GM19240 (cell line): ENCODE measurements around the gene CTNNA3.
A peak's percentile ranks its signal among the peaks of the same experiment; 100 is the strongest.

Source experiments
- DNase-seq: peaks from one replicate; pipeline ENCODE4 v3.0.0; 2011; ENCODE audit warnings: low spot score; ENCODE audit not compliant: insufficient read length

The CTNNA3 gene

GRCh38 chr10:66940965-66941364, 755.0 kb downstream of the CTNNA3 start:
- DNase-seq: no peak

- no peak for DNase-seq
Measured at GRCh38 chr10:66934711-66935110, 761.3 kb downstream of the CTNNA3 start.

DNA sequence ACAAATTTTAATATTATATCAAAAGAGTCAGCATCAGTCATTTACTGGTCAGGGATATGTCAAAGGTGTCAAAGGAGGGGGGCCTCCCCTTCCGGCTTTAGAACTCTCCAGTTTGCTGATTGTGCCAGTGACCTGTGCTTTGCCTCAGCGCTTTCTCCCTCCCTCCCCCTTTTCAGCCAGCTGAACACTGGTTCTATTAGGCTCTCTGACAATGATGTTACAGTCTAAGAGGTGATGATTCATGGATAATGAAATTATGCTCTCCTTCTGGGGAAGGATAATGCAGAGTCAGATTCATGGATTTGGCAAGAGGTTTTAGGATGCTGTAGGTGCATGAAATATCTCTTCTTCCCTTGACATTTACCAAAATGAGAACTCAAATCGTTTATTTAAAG, 764.0 kb downstream of the CTNNA3 start:
- DNase-seq: no peak

- DNase-seq: no peak
Measured at GRCh38 chr10:66931340-66931948, 764.6 kb downstream of the CTNNA3 start.

DNA sequence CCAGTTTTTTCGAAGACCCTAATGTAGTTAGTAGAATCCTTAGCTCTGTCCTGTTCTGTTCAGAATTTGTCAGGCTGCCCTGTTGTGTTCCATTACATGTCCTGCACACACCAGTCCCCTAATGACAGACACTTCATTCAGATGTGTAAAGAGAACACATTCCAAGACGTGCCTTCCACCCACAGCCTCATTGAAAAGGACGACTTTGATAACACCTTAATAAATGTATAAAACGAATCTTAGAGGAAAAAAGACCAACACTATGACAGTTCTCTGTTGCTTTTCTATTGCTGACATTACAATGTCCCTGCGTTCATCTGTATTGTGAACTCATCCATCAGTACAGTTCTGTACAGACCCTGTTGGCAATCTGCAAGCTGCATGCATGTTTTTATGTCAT, 766.6 kb downstream of the CTNNA3 start:
- DNase-seq: no peak

DNA sequence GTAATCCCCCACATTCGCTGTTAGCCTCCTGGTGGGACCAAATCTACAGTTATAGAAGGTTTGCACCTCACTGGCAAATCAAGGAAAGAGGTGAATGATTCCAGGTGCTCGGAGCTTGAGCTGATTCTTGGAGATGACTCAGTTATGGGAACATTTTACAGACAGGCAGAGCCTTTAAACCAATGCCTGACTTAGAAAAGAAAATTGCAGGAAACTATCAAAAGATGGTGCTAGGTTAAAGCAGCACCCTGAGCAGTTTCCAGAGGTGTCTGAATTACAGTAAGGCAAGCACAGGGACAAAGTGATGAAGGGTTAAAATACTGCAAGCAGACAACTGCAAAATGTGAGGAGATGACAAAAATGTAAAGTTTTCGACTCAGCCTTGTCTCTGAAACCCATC, 767.2 kb downstream of the CTNNA3 start:
- DNase-seq: no peak

GRCh38 chr10:66927971-66928770, 767.8 kb downstream of the CTNNA3 start:
- DNase-seq: no peak

DNA sequence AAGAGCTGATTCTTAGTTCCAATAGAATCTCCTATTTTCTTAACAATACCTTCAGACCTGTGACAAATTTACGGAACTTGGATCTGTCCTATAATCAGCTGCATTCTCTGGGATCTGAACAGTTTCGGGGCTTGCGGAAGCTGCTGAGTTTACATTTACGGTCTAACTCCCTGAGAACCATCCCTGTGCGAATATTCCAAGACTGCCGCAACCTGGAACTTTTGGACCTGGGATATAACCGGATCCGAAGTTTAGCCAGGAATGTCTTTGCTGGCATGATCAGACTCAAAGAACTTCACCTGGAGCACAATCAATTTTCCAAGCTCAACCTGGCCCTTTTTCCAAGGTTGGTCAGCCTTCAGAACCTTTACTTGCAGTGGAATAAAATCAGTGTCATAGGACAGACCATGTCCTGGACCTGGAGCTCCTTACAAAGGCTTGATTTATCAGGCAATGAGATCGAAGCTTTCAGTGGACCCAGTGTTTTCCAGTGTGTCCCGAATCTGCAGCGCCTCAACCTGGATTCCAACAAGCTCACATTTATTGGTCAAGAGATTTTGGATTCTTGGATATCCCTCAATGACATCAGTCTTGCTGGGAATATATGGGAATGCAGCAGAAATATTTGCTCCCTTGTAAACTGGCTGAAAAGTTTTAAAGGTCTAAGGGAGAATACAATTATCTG, 768.6 kb downstream of the CTNNA3 start:
- DNase-seq: no peak

DNA sequence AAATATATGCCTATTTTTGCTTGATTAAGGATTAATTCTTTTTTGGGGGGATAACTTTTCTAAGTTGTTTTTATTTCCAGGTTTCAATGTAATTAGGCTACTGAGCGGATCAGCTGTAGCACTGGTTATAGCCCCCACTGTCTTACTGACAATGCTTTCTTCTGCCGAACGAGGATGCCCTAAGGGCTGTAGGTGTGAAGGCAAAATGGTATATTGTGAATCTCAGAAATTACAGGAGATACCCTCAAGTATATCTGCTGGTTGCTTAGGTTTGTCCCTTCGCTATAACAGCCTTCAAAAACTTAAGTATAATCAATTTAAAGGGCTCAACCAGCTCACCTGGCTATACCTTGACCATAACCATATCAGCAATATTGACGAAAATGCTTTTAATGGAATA, 769.2 kb downstream of the CTNNA3 start:
- no peak for DNase-seq

- DNase-seq: peak; percentile 19
Measured at GRCh38 chr10:66925896-66926715, 769.9 kb downstream of the CTNNA3 start, which contains the start of gene LRRTM3. Gene LRRTM3, plus strand, starts transcription at chr10:66926036.

DNA sequence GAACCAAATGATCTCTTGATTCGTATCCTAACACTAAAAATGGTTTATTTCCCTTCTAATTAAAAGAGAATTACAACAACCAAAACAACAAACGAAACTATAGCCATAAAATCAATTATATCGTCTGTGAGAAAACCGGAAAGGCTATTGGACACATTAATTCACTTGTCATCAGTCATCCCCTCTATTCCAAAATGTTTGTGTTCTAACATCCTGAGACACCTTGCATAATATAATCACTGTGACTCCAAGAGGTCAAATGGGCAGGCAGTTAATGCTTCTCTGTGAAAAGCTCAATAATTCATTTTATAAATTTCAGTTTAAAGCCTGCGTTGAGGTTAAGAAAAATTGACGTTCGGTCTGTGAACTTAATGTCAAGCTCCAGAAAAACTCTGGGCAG, 770.6 kb downstream of the CTNNA3 start:
- no peak for DNase-seq

DNA sequence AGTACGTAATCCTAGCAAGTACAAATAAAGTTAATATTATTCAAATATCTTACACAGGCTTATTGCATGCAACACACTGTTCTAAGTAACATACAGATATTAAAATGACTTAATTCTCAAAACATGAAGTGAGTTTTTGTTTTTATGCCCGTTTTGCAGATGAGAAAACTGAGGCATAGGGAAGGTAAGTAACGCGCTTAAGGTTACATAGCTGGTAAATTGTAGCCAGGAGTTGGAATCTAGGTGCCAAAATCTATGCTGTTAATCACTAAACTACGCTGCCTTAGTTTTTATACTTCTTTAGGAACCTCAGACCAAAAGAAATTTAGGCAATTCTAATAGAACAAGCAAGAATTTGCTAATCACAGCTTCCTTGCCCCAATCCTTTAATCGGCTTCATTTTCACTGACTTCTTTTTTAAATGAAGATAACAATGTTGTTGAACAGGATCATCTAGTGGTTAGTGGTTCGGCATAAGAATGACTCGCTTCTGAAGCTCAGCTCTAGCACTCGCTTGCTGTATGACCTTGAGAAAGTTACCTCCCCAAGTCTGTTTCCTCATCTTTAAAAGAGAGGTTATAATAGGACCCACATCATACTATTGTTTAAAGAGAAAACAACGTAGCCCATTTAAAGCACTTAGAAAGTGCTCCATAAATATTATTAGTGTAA, 771.2 kb downstream of the CTNNA3 start:
- no peak for DNase-seq

GRCh38 chr10:66919248-66919647, 776.7 kb downstream of the CTNNA3 start:
- DNase-seq: no peak

GRCh38 chr10:66917104-66917503, 778.9 kb downstream of the CTNNA3 start:
- DNase-seq: no peak

GRCh38 chr10:66916030-66916429, 780.0 kb downstream of the CTNNA3 start:
- DNase-seq: no peak

GRCh38 chr10:66910671-66911070, 785.3 kb downstream of the CTNNA3 start:
- DNase-seq: no peak

GRCh38 chr10:66892871-66893270, 803.1 kb downstream of the CTNNA3 start:
- DNase-seq: no peak

DNA sequence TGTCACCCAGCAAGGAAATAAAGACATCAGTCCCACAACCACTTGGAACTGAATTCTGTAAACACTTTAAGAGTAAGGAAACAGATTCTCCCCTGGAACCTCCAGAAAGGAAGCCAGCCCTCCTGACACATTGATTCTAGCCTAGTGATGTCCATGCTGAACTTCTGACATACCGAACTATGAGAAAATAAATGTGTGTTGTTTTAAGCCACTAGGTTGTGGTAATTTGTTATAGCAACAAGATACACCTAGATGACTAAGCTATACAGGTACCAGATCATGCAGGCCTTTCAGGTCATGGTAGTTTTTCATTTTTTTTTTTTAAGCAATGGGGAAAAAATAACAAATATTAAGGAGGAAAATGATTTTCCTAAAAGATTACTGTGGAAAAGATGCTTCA, 807.8 kb downstream of the CTNNA3 start:
- no peak for DNase-seq

DNA sequence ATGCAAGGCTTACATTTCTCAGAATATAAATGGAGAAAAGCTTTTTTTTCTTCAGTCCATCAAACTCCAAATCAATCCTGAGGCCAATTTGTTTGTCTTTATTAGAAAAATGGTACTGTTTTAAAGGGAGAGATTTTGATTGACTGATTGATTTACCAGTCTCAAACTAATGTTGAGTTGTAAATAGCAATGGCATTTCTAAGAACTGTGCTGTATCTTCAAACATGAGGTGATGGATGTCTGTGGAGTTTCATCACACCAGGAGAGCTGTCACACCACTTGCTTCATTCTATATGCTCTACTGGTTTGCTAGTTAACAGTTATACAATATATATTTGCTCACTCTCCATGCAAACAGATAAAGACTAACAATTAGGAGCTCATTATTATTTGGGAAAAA, 809.1 kb downstream of the CTNNA3 start:
- no peak for DNase-seq

DNA sequence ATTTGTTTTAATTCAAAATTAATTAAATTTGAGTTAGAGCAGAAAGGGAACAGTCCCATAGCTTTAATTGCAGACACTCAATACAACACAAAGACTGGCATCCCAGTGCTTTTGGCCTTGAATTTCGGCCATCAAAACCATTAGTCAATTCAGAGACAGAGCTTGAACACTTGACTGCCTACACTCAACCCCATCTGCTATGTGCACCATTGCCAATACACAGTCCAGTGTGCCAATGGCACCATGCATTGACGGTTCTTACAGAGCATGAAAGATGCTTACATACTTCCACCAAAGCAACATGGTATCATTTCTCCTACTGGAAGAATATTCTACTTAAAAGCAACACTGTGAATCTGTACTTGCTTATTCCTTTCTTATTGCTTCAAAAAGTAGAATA, 813.7 kb downstream of the CTNNA3 start:
- DNase-seq: no peak

DNA sequence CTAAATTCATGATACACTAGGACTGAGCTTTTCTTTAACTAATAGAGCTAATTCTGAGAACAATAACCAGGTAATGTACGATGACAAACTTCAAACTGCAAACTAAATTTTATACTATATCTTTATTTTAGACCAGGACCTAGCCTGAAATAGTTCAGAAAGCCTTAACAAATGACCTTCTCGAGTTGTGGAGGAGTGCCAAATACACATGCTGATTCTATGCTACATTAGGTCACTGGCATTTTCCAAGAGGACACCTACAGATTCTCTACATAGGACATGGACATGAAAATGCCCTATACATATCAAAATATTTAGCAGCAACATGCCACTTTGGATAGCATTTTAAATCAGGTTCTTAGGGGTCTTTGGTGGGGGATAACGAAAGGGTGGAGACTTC, 814.2 kb downstream of the CTNNA3 start:
- DNase-seq: no peak
